Measurements from ENCODE around the gene RNPS1.

DNA sequence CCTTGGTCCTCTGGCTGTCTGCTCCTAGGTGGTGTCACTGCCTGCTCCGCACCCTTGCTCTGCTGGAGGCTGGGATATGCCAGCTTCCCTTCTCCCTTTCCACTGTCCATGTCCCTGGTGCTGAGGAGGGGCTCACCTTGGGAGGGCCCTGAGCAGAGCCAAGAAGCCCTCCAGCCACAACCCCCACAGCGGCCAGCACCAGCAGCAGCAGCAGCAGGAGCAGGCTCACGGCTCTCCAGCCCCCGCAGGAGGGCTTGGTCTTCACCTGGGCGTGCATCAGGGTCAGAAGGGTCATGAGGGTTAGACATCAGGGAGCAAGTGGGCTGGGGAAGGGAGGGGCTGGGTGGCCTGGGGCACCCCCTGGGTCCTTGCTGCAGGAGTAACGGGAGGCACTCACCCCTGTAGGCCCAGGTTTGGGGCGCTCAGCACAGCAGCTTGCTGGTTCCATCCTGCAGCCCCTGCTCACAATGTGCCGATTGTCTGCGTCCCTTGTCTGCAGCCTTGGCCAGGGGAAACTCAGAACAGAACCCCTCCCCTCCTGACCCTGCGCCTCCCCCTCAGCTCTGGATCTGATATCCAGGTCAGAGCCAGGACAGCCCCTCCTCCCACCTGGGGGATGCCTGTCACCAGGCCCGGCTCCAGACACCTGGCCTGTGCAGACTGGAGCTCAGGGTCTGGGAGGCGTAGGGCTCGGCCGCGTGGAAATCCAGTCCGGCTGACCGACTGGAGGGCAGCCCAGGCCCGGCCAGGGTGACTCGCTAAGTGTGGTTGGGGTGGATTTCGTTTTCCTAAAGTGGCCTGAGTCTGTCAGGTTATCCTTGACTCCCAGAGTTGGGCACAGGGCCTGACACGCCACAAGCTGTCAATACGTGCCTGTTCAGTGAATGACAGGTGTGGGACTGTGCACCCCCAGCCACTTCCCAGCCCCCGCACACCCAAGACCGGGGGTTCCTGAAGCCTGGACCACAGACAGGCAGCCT lies 57.2 kb downstream of the RNPS1 start, which contains the start of gene BRICD5:
- TF ChIP-seq EZH2phosphoT487 (IDR thresholded peaks at IDR 0.05; ENCODE audit: low read length) = no peak
- TF ChIP-seq, protein P1, sequence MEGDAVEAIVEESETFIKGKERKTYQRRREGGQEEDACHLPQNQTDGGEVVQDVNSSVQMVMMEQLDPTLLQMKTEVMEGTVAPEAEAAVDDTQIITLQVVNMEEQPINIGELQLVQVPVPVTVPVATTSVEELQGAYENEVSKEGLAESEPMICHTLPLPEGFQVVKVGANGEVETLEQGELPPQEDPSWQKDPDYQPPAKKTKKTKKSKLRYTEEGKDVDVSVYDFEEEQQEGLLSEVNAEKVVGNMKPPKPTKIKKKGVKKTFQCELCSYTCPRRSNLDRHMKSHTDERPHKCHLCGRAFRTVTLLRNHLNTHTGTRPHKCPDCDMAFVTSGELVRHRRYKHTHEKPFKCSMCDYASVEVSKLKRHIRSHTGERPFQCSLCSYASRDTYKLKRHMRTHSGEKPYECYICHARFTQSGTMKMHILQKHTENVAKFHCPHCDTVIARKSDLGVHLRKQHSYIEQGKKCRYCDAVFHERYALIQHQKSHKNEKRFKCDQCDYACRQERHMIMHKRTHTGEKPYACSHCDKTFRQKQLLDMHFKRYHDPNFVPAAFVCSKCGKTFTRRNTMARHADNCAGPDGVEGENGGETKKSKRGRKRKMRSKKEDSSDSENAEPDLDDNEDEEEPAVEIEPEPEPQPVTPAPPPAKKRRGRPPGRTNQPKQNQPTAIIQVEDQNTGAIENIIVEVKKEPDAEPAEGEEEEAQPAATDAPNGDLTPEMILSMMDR (IDR thresholded peaks at IDR 0.05; ENCODE audit: low read length) = no peak
- no peak for TF ChIP-seq EZH2 (optimal IDR thresholded peaks at IDR 0.05; ENCODE audit: low read depth, low read length)

All from MM.1S (cell line).